CD14-positive monocyte (primary cell): ENCODE measurements around the gene UBL4A. TPM values are rescaled to one million over a fixed set of nuclear protein-coding genes. Genes with fewer than 3 reads are reported as not detected.

ENCODE experiments used
- DNase-seq, 3 donors: peaks; one replicate each; pipeline ENCODE4 v3.0.0-alpha.2; 2011 to 2022
- H2AFZ ChIP-seq: 2 replicates; pipeline ENCODE4 v1.6.0; 2012; ENCODE audit warnings: mild to moderate bottlenecking, low read depth, low read length, inconsistent platforms; ENCODE audit not compliant: insufficient read depth, poor library complexity, severe bottlenecking
- H3K27ac ChIP-seq, 2 donors: 1 replicate in 1 of 2; 2 replicates in 1 of 2; pipeline ENCODE4 v1.5.1; 2012 to 2013; ENCODE audit warnings: low read length in 2 of 2, control low read depth in 1 of 2, inconsistent platforms in 1 of 2, low read depth in 1 of 2, mild to moderate bottlenecking in 1 of 2
- H3K27me3 ChIP-seq, 2 donors: one replicate each; pipeline versions ENCODE4 v1.6.0 to v1.6.1; 2011 to 2013; ENCODE audit warnings: low read length in 2 of 2; ENCODE audit not compliant: control insufficient read depth in 2 of 2, insufficient read depth in 2 of 2
- H3K36me3 ChIP-seq, 2 donors: replicated peaks in 1 of 2; 1 replicate in 1 of 2; 2 replicates in 1 of 2; pipeline versions ENCODE4 v1.5.1 to v1.6.1; 2012 to 2013; ENCODE audit warnings: low read length in 2 of 2, control low read depth in 1 of 2, inconsistent platforms in 1 of 2, mild to moderate bottlenecking in 1 of 2; ENCODE audit not compliant: insufficient read depth in 2 of 2, control insufficient read depth in 1 of 2
- H3K4me1 ChIP-seq, 2 donors: 1 replicate in 1 of 2; 2 replicates in 1 of 2; pipeline versions ENCODE4 v1.5.1 to v1.6.1; 2012 to 2013; ENCODE audit warnings: low read length in 2 of 2, control low read depth in 1 of 2, inconsistent platforms in 1 of 2, mild to moderate bottlenecking in 1 of 2, moderate library complexity in 1 of 2; ENCODE audit not compliant: insufficient read depth in 2 of 2, control insufficient read depth in 1 of 2
- H3K4me2 ChIP-seq: replicated peaks from 2 replicates; pipeline ENCODE3; 2012; ENCODE audit warnings: low read length, moderate library complexity, mild to moderate bottlenecking; ENCODE audit not compliant: poor library complexity, severe bottlenecking; ENCODE audit errors: extremely low read depth
- H3K4me3 ChIP-seq, 3 experiments: fragments of 200-600 bp in 1 of 3; sonication (generic) in 1 of 3; replicated peaks in 1 of 3; 1 replicate in 2 of 3; 2 replicates in 1 of 3; pipeline ENCODE4 v1.5.1; 2011 to 2013; ENCODE audit warnings: low read length in 3 of 3, mild to moderate bottlenecking in 3 of 3, control low read depth in 2 of 3, low read depth in 2 of 3, inconsistent platforms in 1 of 3, moderate library complexity in 1 of 3
- H3K79me2 ChIP-seq: 2 replicates; pipeline ENCODE4 v1.6.0; 2012; ENCODE audit warnings: mild to moderate bottlenecking, control low read depth, inconsistent platforms, low read length, moderate library complexity; ENCODE audit not compliant: insufficient read depth
- H3K9ac ChIP-seq: 2 replicates; pipeline ENCODE4 v1.6.0; 2017; ENCODE audit warnings: low read length, mild to moderate bottlenecking; ENCODE audit not compliant: insufficient read depth, poor library complexity, severe bottlenecking
- H3K9me3 ChIP-seq, 2 donors: replicated peaks in 1 of 2; 1 replicate in 1 of 2; 2 replicates in 1 of 2; pipeline versions ENCODE4 v1.5.1 to v1.6.1; 2012 to 2013; ENCODE audit warnings: low read length in 2 of 2, control low read depth in 1 of 2; ENCODE audit not compliant: control insufficient read depth in 1 of 2, insufficient read depth in 1 of 2
- H4K20me1 ChIP-seq: 2 replicates; pipeline ENCODE4 v1.6.0; 2012; ENCODE audit warnings: mild to moderate bottlenecking, low read length, control low read depth, moderate library complexity; ENCODE audit not compliant: insufficient read depth
- H3K27ac Mint-ChIP-seq, 7 donors: one replicate each; pipeline ENCODE4 v1.8.0; 2020; ENCODE audit warnings: mild to moderate bottlenecking in 7 of 7, mixed read lengths in 7 of 7, moderate library complexity in 6 of 7, inconsistent platforms in 2 of 7
- H3K27me3 Mint-ChIP-seq, 3 donors: one replicate each; pipeline ENCODE4 v1.8.0; 2021 to 2022; ENCODE audit warnings: low read depth in 3 of 3, mild to moderate bottlenecking in 3 of 3, mixed read lengths in 3 of 3, moderate library complexity in 3 of 3, inconsistent platforms in 1 of 3
- H3K36me3 Mint-ChIP-seq, 2 donors: one replicate each; pipeline ENCODE4 v1.8.0; 2020; ENCODE audit warnings: mixed read lengths in 2 of 2, inconsistent platforms in 1 of 2, mild to moderate bottlenecking in 1 of 2
- H3K4me1 Mint-ChIP-seq: one replicate; pipeline ENCODE4 v1.8.0; 2020; ENCODE audit warnings: mild to moderate bottlenecking, mixed read lengths
- H3K4me3 Mint-ChIP-seq, 2 donors: one replicate each; pipeline ENCODE4 v1.8.0; 2020; ENCODE audit warnings: mild to moderate bottlenecking in 2 of 2, mixed read lengths in 2 of 2, moderate library complexity in 1 of 2
- H3K9me3 Mint-ChIP-seq, 7 donors: one replicate each; pipeline ENCODE4 v1.8.0; 2020 to 2022; ENCODE audit warnings: mixed read lengths in 7 of 7, mild to moderate bottlenecking in 6 of 7, moderate library complexity in 6 of 7, inconsistent platforms in 2 of 7
- CTCF ChIP-seq: fragments of 200-600 bp; IDR thresholded peaks from one replicate; pipeline ENCODE4 v1.8.0; 2022; ENCODE audit warnings: antibody characterized with exemption, mild to moderate bottlenecking
- WGBS: methylation state at CpG from one replicate; pipeline ENCODE4 v1.1.5; 2013; ENCODE audit warnings: missing lambda C conversion rate; ENCODE audit not compliant: insufficient coverage; 5-methylcytosine and 5-hydroxymethylcytosine counted together
- intact Hi-C, 2 donors: fragments of 100-400 bp; cut with micrococcal nuclease; formaldehyde crosslinking; loops; one replicate each; pipeline versions ENCODE4 v1.15.0 to v1.15.1; 2023
- polyA minus RNA-seq: library from RNA; depleted of rRNA, polyadenylated mRNA; stranded (reverse); fragments of >200 nt; gene quantifications from 2 replicates; pipeline ENCODE4 v1.2.3, GENCODE V29; 2012
- polyA plus RNA-seq, 3 donors: library from polyadenylated mRNA; depleted of rRNA in 1 of 3; unstranded in 2 of 3; stranded (reverse) in 1 of 3; fragments of 300-500 nt in 2 of 3; fragments of >200 nt in 1 of 3; fragmentation: Illumina TruSeq in 2 of 3; gene quantifications; 1 replicate in 2 of 3; 2 replicates in 1 of 3; pipeline ENCODE4 v1.2.3, GENCODE V29; 2012 to 2021
- total RNA-seq, 12 experiments: library from RNA in 1 of 12; stranded (reverse) in 1 of 12; fragments of 120-200 nt in 1 of 12; gene quantifications; one replicate each; pipeline ENCODE4 v1.2.4 and lab custom pipeline; 2013 to 2026; ENCODE audit warnings: mixed read lengths in 6 of 12, inconsistent platforms in 1 of 12

Gene UBL4A
- 28.4 TPM for total RNA-seq (2013)
- polyA plus RNA-seq (10 to 100 TPM; 27.9 to 29.0 (median 28.1) TPM), polyA minus RNA-seq (21.9 and 25.2 TPM in 2 replicates), total RNA-seq (lab: John Stamatoyannopoulos, UW) (1.4 to 18.5 (median 7.4) reads per million in 11 experiments)

GRCh38 chrX:154486396-154487207 lies at the start of gene UBL4A:
Gene UBL4A (minus strand): TSS chrX:154486615. CDS start chrX:154486584, 31 bp downstream.
- H3K9me3 Mint-ChIP-seq, result peaks cover 0 to 33% (median 15%) of the 10 kb centered on the region in 7 donors
- H3K27ac Mint-ChIP-seq, result peak within 1 kb of the TSS; percentile 20 to 82 (median 54)
- Histone ChIP-seq H3K79me2 (peaks cover 20% of the 10 kb centered on the region), H4K20me1 (no peaks in the 10 kb centered on the region), H3K27ac (peak within 1 kb of the TSS in 1 of 2 donors; percentile 66), H3K36me3 (peaks cover 0 to 3% of the 10 kb centered on the region in 2 donors), H3K4me3 (peak within 1 kb of the TSS; percentile 47 to 74 (median 53)), H3K27me3 (no peaks in the 10 kb centered on the region), H3K4me2 (peak within 1 kb of the TSS; percentile 77), H2AFZ (peak within 1 kb of the TSS; percentile 46), H3K9me3 (no peaks in the 10 kb centered on the region), H3K9ac (peak within 1 kb of the TSS; percentile 64), H3K4me1 (peaks cover 41 to 56% of the 10 kb centered on the region in 2 donors)
- DNase-seq, result peak; percentile 17 to 27 (median 20)
- H3K4me3 Mint-ChIP-seq, result peak within 1 kb of the TSS; percentile 65 to 76
- H3K36me3 Mint-ChIP-seq, result peaks cover 12 to 18% of the 10 kb centered on the region in 2 donors
- under 1% methylated on average over 30 of the region's 95 CpGs for WGBS
- H3K4me1 Mint-ChIP-seq, result peaks cover 32% of the 10 kb centered on the region
- peaks cover 0 to 8% (median 3%) of the 10 kb centered on the region in 3 donors for H3K27me3 Mint-ChIP-seq
- no peak for TF ChIP-seq CTCF
- intact Hi-C loops, result no loop called here

- TF ChIP-seq CTCF, result no peak
- H3K36me3 Mint-ChIP-seq, result peaks cover 41 to 75% of the 10 kb centered on the region in 2 donors
- intact Hi-C loops, result loop anchor here in 1 of 2 donors (2.0 kb wide), 1 partner anchor 163 kb away; no protein-coding TSS in a partner anchor
- no peak overlapping the region for H3K4me2 ChIP-seq
- peaks cover 10% of the 10 kb centered on the region for H3K4me1 Mint-ChIP-seq
- no peak overlapping the region for H3K27ac ChIP-seq
- H3K27me3 Mint-ChIP-seq, result peaks cover 0 to 10% (median 0%) of the 10 kb centered on the region in 3 donors
- H3K4me1 ChIP-seq, result peaks cover 10 to 14% of the 10 kb centered on the region in 2 donors
- H3K9ac ChIP-seq, result no peak overlapping the region
- H3K9me3 Mint-ChIP-seq, result peaks cover 0 to 3% (median 0%) of the 10 kb centered on the region in 7 donors
- H3K27ac Mint-ChIP-seq, result peak overlapping the region in 3 of 7 donors; percentile 30 to 41 (median 32)
- no peak overlapping the region for H2AFZ ChIP-seq
- H4K20me1 ChIP-seq, result peaks cover 27% of the 10 kb centered on the region
- peaks cover 38% of the 10 kb centered on the region for H3K79me2 ChIP-seq
- H3K4me3 Mint-ChIP-seq, result no peak overlapping the region
- no peaks in the 10 kb centered on the region for H3K27me3 ChIP-seq
- peaks cover 38 to 60% of the 10 kb centered on the region in 2 donors for H3K36me3 ChIP-seq
- H3K4me3 ChIP-seq, result no peak overlapping the region
- no peaks in the 10 kb centered on the region for H3K9me3 ChIP-seq
- 100% methylated on average over 1 of the region's 9 CpGs for WGBS
- DNase-seq, result no peak
Observed at GRCh38 chrX:154535892-154536291, 49.5 kb upstream of the UBL4A start.
